ENCODE measurements around the gene SLC38A7. TPM values are rescaled to one million over a fixed set of nuclear protein-coding genes. Genes with fewer than 3 reads are reported as not detected.

The SLC38A7 gene
- total RNA-seq, 1 donor from 2014 or later = 18.7 TPM

- Histone ChIP-seq H3K4me1 (peaks cover 41% of the 10 kb centered on the region), H3K27me3 (no peaks in the 10 kb centered on the region), H3K4me3 (peak overlapping the region; percentile 85 to 98), H3K27ac (peak overlapping the region; percentile 99), H3K36me3 (peaks cover 0 to 10% of the 10 kb centered on the region in 2 donors), H3K9me3 (no peaks in the 10 kb centered on the region)
- DNase-seq (ENCODE audit: extremely low spot score in 2 of 2) = peak in 1 of 2 donors; percentile 93
- intact Hi-C loops (cut with DNase I) = no loop called here
- TF ChIP-seq POLR2A (IDR thresholded peaks at IDR 0.05) = no peak
- no peak for TF ChIP-seq CTCF (IDR thresholded peaks at IDR 0.05)
- TF ChIP-seq POLR2AphosphoS5 (IDR thresholded peaks at IDR 0.05; ENCODE audit: insufficient read depth in 1 of 2, low read depth in 1 of 2) = no peak
Observed at GRCh38 chr16:58628845-58629732, 55.5 kb downstream of the SLC38A7 start.

- peaks cover 46% of the 10 kb centered on the region for H3K4me1 ChIP-seq
- H3K36me3 ChIP-seq = peaks cover 0 to 33% of the 10 kb centered on the region in 2 donors
- H3K27me3 ChIP-seq = no peaks in the 10 kb centered on the region
- intact Hi-C loops (cut with DNase I) = no loop called here
- no peak for TF ChIP-seq POLR2AphosphoS5 (IDR thresholded peaks at IDR 0.05; ENCODE audit: insufficient read depth in 1 of 2, low read depth in 1 of 2)
- TF ChIP-seq POLR2A (IDR thresholded peaks at IDR 0.05) = no peak
- no peak for TF ChIP-seq CTCF (IDR thresholded peaks at IDR 0.05)
- H3K9me3 ChIP-seq = no peaks in the 10 kb centered on the region
- H3K27ac ChIP-seq = no peak overlapping the region
- DNase-seq (ENCODE audit: extremely low spot score in 2 of 2) = no peak
- H3K4me3 ChIP-seq = no peak overlapping the region
Observed at GRCh38 chr16:58624209-58624608, 60.4 kb downstream of the SLC38A7 start.

- H3K36me3 ChIP-seq = peaks cover 0 to 49% of the 10 kb centered on the region in 2 donors
- H3K27ac ChIP-seq = no peak overlapping the region
Observed at GRCh38 chr16:58620396-58620795, 64.2 kb downstream of the SLC38A7 start.

GRCh38 chr16:58615280-58615679, 69.3 kb downstream of the SLC38A7 start:
- Histone ChIP-seq H3K9me3 (no peaks in the 10 kb centered on the region), H3K27me3 (no peaks in the 10 kb centered on the region), H3K27ac (no peak overlapping the region), H3K36me3 (peaks cover 0 to 30% of the 10 kb centered on the region in 2 donors), H3K4me1 (peaks cover 15% of the 10 kb centered on the region), H3K4me3 (no peak overlapping the region)
- intact Hi-C loops (cut with DNase I) = no loop called here
- DNase-seq (ENCODE audit: extremely low spot score in 2 of 2) = no peak
- TF ChIP-seq CTCF (IDR thresholded peaks at IDR 0.05) (no peak), POLR2AphosphoS5 (IDR thresholded peaks at IDR 0.05; ENCODE audit: insufficient read depth in 1 of 2, low read depth in 1 of 2) (no peak), POLR2A (IDR thresholded peaks at IDR 0.05) (no peak)

More at GRCh38 chr16:58620396-58620795, 64.2 kb downstream of the SLC38A7 start:
- DNase-seq (ENCODE audit: extremely low spot score in 2 of 2) = no peak
- no peaks in the 10 kb centered on the region for H3K27me3 ChIP-seq
- H3K4me3 ChIP-seq = no peak overlapping the region
- intact Hi-C loops (cut with DNase I) = no loop called here
- peaks cover 16% of the 10 kb centered on the region for H3K4me1 ChIP-seq
- no peaks in the 10 kb centered on the region for H3K9me3 ChIP-seq
- TF ChIP-seq POLR2A (IDR thresholded peaks at IDR 0.05) (no peak), POLR2AphosphoS5 (IDR thresholded peaks at IDR 0.05; ENCODE audit: insufficient read depth in 1 of 2, low read depth in 1 of 2) (no peak), CTCF (IDR thresholded peaks at IDR 0.05) (no peak)

Other genes starting within 250 kb of the SLC38A7 start
- gene NDRG4, start 184.6 kb downstream of the SLC38A7 start, total RNA-seq = 128 TPM
- gene SETD6, start 169.3 kb downstream of the SLC38A7 start, total RNA-seq = 79.1 TPM
- gene CNOT1, start 54.9 kb downstream of the SLC38A7 start, total RNA-seq = 115 TPM
- gene GOT2, start 49.5 kb upstream of the SLC38A7 start, total RNA-seq = 57.5 TPM